Activated CD8-positive, alpha-beta memory T cell treated with anti-CD3 and anti-CD28 coated beads, Interleukin-2, amount 50 U/mL, for 48 hours (primary cell): ENCODE measurements around the gene TCF4.

ENCODE experiments used
- DNase-seq: peaks from one replicate; pipeline ENCODE4 v3.0.0-alpha.2; 2020

TCF4 gene

DNA sequence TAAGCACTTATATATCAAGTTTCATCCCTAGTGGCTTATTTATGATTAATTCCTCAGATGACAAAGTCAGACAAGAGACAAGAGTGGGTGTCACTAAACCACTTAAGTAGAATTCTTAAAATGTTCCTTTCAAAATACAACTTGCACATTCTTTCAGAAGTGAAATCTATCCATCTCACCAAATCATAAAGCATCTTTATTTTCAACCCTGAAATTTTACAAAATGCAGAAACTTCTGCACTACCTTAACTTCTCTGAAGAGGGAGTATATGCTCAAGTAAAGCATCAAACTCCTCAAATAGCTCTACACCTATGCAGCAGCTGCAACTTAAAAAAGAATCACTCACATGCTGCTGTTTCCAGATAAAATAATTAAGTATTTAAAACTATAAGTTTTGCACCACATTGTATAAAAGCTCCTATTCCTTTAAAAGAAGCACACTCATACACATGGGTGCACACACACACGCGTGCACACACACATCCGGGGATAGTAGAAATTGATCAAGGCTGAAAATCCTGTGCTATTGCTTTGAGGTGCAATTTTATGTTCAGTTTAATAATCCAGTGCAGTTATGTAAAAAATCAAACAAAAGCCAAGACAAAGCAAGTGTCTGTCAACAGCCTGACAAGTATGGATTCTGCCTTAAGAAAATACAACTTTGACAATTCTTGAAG lies 244.5 kb downstream of the TCF4 start:
- no peak for DNase-seq

- no peak for DNase-seq
Observed at GRCh38 chr18:55340998-55341397, 247.0 kb downstream of the TCF4 start.

GRCh38 chr18:55339990-55340389 lies 248.0 kb downstream of the TCF4 start:
- DNase-seq: no peak

DNA sequence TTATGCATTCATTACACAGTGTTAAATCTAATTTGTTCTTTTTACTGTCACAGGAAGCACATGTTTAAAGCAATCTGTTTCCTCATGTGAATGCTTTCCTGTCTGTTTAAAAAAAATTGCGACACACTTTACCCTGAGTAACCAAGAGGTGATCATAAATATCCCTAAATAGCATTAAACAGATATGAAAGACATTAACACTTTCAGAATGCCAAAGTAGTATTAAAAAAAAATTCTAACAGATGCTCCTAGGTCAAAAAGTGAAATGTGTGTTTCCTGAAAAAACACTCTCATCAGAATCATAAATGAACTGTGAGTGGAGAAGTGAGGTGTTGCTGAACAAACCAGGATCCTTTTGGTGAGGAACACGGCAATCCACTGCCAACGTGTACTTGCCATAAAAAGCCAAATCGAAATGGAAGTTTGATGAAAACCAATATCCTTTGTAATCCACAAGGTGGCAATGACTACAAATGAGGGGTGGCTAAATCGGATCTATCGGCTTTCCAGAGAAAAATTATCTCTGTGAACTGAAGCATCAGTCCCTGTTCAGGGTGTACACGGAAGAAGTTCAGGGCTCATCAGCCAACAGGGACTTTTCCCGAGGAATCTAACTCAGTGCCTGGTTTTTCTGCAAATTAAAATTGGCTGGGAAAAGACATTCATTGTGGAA lies 248.9 kb downstream of the TCF4 start:
- DNase-seq: no peak

- DNase-seq: no peak
Observed at GRCh38 chr18:55337908-55338521, 250.0 kb downstream of the TCF4 start.

GRCh38 chr18:55337138-55337537 lies 250.9 kb downstream of the TCF4 start:
- DNase-seq: no peak

GRCh38 chr18:55336438-55337100 lies 251.4 kb downstream of the TCF4 start:
- DNase-seq: no peak

- no peak for DNase-seq
Observed at GRCh38 chr18:55334875-55335274, 253.1 kb downstream of the TCF4 start.

DNA sequence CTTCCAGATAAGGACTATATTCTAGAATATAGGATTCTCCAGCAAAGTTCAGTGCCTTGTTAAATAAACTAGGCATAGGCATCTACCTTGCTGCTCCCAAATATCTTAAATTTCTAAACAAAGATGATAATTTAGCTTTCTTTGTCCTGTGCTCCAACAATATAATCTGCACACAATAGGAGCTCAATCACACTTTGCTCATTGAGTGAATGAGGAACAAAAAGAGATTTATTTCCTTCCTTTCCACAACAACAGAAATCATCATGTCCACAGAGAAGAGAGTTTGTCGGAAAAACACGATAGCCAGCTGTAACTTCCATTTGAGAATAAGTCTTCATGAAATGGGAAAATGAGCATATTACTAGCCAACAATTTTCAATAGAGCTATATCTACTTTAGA lies 256.7 kb downstream of the TCF4 start:
- DNase-seq: no peak

- DNase-seq: no peak
Observed at GRCh38 chr18:55328301-55328700, 259.7 kb downstream of the TCF4 start.

DNA sequence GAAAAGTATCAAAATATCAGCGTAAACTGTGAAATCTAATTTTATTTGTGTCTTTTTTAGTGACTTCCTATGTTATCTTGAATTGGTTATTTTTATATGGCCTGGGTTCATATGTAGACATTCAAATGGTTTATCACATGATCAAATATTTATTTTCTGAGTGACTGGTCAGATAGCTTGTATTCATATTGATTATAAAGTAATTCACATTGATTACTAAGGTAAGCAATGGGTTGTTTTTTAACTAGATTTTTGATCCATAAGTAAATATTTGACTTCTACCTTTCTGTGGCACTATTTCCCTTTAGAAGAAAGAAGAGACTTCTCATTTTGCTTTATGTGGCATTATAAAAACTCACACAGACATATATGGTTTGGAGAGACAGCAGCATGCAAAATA lies 260.5 kb downstream of the TCF4 start:
- no peak for DNase-seq

DNA sequence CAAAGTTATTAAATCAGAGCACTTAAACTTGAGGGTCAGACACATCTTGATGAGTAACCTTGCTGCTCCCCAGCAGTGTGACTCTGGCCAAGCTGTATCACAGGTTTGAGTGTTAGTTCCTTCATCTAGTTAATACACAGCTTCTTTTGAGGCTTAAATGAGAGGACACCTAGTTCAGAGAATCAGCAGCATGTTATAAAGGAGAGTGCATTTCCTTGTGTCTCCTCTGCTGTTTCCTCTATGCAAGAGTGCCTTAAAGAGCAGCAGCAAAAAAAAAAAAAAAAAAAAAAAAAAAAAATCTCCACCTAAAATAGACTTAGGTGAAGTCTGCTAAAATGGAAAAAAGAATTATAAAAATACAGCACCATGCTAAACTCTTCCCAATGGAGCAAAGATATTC lies 261.9 kb downstream of the TCF4 start:
- DNase-seq: no peak

DNA sequence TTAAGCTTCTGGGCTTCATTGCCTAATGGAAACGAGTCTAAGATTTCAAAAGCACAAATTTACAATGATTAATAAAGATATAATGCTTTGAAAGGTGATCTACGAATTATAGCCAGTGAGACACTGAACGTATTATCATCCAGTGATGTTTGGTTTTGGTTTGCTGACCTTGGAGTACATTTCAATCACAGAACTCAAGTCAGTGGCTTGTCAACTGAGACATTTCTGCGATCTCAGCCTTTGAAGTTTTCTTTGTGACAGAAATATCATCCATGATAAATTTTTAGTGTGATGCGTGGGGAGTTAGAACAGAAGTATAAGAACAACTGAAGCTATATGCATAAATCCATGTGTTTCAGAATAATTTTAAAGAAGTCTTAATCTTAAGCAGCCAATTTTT lies 263.8 kb downstream of the TCF4 start:
- no peak for DNase-seq

- DNase-seq: no peak
Observed at GRCh38 chr18:55323051-55323994, 264.7 kb downstream of the TCF4 start.

DNA sequence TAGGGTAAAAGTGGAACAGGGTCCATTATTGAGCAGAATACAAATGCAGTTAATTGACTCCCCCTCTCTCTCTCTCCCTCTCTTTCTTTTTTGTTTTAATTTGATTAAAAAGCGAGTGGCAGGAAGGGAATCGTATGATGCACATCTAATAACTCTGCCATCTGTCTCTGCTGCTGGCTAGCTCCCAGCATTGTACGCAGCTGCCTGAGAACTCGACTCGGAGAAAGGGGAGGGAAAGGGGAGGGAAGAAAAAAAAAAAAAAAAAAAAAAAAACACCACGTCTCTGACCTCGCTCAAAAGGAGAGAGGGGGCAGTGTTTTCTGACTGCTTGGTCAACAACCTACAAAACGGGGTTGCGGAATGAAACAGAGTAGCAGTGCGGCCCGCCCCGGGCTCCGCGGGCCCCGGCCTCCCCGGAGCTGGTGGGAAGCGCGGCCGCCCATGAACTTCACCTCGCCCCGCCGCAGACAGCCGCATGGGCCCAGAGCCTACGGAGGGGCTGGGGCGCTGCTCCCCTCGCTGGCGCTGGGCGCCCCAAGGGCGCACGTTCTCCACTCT lies 265.7 kb downstream of the TCF4 start:
- DNase-seq: peak; percentile 53

DNA sequence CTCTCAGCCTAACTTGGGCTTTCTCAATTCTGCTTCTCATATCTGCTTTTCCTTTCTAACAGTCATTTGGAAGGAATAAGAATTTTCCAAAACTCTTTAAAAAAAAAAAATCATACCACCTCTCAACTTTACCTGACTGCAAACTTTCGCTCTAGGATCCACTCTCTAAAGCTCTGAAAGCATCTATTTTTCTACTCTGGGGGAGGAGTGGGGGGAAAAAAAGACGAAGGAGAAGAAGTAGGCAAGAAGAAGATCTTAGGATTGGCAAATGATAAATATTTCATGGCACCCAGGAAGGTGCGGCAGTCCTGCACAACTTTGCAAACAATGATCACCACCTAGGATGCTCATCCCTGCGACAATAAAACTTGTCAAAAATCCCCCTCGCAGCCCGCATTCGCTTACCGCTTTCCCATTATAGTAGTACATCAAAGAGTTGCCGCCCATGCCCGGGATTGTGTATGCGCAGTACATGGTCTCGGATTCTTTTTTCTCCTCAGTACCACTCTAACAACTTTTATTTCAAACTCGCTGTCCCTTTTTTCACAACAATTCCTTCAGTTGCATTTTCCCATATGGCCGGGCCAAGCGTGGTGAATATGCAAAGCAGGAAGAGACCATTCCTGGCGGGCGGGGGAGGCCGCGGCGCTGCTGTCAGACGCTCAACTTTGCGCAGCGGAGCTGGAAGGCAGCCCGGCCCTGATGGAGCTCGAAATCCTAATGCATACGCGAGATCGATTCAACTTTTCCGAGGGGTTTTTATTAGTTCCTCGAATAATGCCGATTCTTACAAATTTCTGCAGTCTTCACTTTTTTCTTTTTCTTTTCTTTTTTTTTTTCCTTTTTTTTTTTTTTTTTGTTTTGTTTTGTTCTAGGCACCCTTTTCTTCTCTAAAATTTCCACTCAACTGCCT lies 266.5 kb downstream of the TCF4 start:
- DNase-seq: peak; percentile 64

- no peak for DNase-seq
Observed at GRCh38 chr18:55320424-55321264, 267.3 kb downstream of the TCF4 start.

GRCh38 chr18:55319459-55320193 lies 268.4 kb downstream of the TCF4 start:
- DNase-seq: no peak

- no peak for DNase-seq
Observed at GRCh38 chr18:55318951-55319441, 269.0 kb downstream of the TCF4 start.
